Measurements from ENCODE around the gene SEC62.

DNA sequence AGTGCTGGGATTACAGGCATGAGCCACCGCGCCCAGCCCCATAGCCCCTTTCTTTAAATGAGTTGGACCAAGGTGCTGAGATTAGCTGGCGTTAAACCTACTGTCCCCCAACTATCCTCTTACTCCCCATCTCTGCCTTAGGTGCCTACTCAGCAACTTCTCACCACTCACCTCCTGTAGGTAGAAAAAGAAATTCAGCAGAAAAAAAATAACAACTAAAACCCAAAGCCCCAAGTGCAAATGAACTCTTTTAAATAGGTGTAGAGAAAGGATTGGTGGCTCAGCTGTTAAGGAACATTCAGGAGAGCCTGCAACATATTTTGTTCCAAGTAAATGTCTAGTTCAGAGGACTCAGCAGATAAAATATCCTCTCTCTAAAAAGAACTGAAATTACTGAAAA is 35.8 kb upstream of the SEC62 start:
- TF ChIP-seq, protein P1, sequence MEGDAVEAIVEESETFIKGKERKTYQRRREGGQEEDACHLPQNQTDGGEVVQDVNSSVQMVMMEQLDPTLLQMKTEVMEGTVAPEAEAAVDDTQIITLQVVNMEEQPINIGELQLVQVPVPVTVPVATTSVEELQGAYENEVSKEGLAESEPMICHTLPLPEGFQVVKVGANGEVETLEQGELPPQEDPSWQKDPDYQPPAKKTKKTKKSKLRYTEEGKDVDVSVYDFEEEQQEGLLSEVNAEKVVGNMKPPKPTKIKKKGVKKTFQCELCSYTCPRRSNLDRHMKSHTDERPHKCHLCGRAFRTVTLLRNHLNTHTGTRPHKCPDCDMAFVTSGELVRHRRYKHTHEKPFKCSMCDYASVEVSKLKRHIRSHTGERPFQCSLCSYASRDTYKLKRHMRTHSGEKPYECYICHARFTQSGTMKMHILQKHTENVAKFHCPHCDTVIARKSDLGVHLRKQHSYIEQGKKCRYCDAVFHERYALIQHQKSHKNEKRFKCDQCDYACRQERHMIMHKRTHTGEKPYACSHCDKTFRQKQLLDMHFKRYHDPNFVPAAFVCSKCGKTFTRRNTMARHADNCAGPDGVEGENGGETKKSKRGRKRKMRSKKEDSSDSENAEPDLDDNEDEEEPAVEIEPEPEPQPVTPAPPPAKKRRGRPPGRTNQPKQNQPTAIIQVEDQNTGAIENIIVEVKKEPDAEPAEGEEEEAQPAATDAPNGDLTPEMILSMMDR (IDR thresholded peaks at IDR 0.05; ENCODE audit: borderline replicate concordance, extremely low read depth, low read length, poor library complexity, severe bottlenecking), result no peak
- no peak for TF ChIP-seq EZH2 (IDR thresholded peaks at IDR 0.05; ENCODE audit: borderline replicate concordance, low read depth, low read length, severe bottlenecking)

Measured in DND-41 (cell line).